HCT116 (cell line): ENCODE measurements around the gene PAX5.

Experiments used
- EGR1 ChIP-seq: IDR thresholded peaks from 2 replicates; pipeline ENCODE4 v1.6.1; 2012; ENCODE audit warnings: low read depth
- EZH2phosphoT487 ChIP-seq: fragments of 200-600 bp; IDR thresholded peaks from 2 replicates; pipeline ENCODE4 v1.6.1; 2018; ENCODE audit warnings: antibody characterized with exemption, borderline replicate concordance
- POLR2A ChIP-seq: IDR thresholded peaks from 2 replicates; pipeline ENCODE4 v1.7.0; 2011; ENCODE audit warnings: borderline replicate concordance; ENCODE audit not compliant: insufficient read depth, insufficient read length; ENCODE audit errors: extremely low read depth
- POLR2AphosphoS5 ChIP-seq: IDR thresholded peaks from 2 replicates; pipeline ENCODE4 v1.6.1; 2011; ENCODE audit warnings: mild to moderate bottlenecking, low read depth, low read length, moderate library complexity
- SP1 ChIP-seq: IDR thresholded peaks from 2 replicates; pipeline ENCODE4 v1.6.1; 2012; ENCODE audit warnings: low read depth
- ZNF274 ChIP-seq: fragments of 200-500 bp; sonication (Bioruptor generic); IDR thresholded peaks from 2 replicates; pipeline ENCODE4 v1.6.1; 2014; ENCODE audit warnings: mild to moderate bottlenecking, low read depth, low read length, inconsistent platforms
- TF ChIP-seq, protein P1 (sequence below): IDR thresholded peaks from 2 replicates; pipeline ENCODE4 v1.6.1; 2012
- TF ChIP-seq, protein P2 (sequence below), 3 experiments: fragments of 200-600 bp in 1 of 3; sonication (generic) in 1 of 3; IDR thresholded peaks in 2 of 3; conservative IDR thresholded peaks in 1 of 3; 2 replicates each; pipeline ENCODE4 v1.5.1; 2012 to 2017; ENCODE audit warnings: low read depth in 2 of 3, low read length in 2 of 3, antibody characterized with exemption in 1 of 3, borderline replicate concordance in 1 of 3, control low read depth in 1 of 3, mild to moderate bottlenecking in 1 of 3, mixed read lengths in 1 of 3, mixed run types in 1 of 3, moderate library complexity in 1 of 3; ENCODE audit not compliant: insufficient read depth in 1 of 3
- TF ChIP-seq, protein P3 (sequence below): IDR thresholded peaks from 2 replicates; pipeline ENCODE4 v1.6.1; 2012

DNA sequence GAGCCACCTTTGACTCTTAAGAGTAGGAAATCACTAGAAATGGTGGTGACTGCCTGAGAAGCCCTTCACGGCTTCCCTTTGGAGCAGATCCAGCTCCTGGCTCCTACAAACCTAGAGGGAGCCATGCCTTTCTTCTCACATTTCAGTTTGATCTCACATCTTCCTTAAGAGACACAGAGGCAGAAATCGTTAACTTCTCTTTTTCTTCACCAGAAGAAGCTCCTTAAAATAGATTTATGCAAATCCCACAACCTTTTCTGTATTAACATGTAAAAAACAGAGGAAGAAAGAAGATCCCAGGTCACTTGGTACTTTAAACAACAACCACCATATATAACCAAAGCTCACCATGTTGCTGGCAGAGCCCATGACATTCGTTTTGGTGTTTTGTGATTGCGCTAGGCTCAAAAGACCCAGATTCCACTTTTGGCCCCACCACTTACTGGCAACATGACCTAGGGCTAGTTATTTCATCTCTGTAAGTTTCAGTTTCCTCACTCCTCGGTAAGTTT is 29.6 kb downstream of the PAX5 start:
- TF ChIP-seq, protein P1, sequence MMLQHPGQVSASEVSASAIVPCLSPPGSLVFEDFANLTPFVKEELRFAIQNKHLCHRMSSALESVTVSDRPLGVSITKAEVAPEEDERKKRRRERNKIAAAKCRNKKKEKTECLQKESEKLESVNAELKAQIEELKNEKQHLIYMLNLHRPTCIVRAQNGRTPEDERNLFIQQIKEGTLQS, result no peak
- no peak for TF ChIP-seq ZNF274
- TF ChIP-seq, protein P2, sequence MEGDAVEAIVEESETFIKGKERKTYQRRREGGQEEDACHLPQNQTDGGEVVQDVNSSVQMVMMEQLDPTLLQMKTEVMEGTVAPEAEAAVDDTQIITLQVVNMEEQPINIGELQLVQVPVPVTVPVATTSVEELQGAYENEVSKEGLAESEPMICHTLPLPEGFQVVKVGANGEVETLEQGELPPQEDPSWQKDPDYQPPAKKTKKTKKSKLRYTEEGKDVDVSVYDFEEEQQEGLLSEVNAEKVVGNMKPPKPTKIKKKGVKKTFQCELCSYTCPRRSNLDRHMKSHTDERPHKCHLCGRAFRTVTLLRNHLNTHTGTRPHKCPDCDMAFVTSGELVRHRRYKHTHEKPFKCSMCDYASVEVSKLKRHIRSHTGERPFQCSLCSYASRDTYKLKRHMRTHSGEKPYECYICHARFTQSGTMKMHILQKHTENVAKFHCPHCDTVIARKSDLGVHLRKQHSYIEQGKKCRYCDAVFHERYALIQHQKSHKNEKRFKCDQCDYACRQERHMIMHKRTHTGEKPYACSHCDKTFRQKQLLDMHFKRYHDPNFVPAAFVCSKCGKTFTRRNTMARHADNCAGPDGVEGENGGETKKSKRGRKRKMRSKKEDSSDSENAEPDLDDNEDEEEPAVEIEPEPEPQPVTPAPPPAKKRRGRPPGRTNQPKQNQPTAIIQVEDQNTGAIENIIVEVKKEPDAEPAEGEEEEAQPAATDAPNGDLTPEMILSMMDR (IDR thresholded peaks at IDR 0.05 in 2 of 3, conservative IDR thresholded peaks at IDR 0.05 in 1 of 3; ENCODE audit: borderline replicate concordance in 1 of 3, insufficient read depth in 1 of 3, low read depth in 2 of 3, low read length in 2 of 3), result no peak
- no peak for TF ChIP-seq POLR2AphosphoS5
- TF ChIP-seq SP1, result no peak
- TF ChIP-seq EGR1, result no peak
- no peak for TF ChIP-seq POLR2A
- TF ChIP-seq, protein P3, sequence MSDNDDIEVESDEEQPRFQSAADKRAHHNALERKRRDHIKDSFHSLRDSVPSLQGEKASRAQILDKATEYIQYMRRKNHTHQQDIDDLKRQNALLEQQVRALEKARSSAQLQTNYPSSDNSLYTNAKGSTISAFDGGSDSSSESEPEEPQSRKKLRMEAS, result no peak
- no peak for TF ChIP-seq EZH2phosphoT487
